ENCODE results near the gene MEMO1.

- TF ChIP-seq CTCF (IDR thresholded peaks at IDR 0.05) (no peak), EZH2 (IDR thresholded peaks at IDR 0.05; ENCODE audit: borderline replicate concordance, insufficient read depth, low read depth, low read length, poor library complexity, severe bottlenecking) (no peak)
Observed at GRCh38 chr2:31943636-31944225, 67.1 kb downstream of the MEMO1 start.
